Stimulated activated CD4-positive, alpha-beta T cell treated with anti-CD3 and anti-CD28 coated beads, TNF-alpha, amount 100 ng/mL, for 48 hours (primary cell): Measurements from ENCODE around the gene FAM20B.
"Not testable (repeated sequence)": the region's sequence is repeated elsewhere in the genome, so short reads cannot be mapped to it uniquely, and the experiment has no call there.

ENCODE experiments used
- DNase-seq, 3 donors: peaks; one replicate each; pipeline ENCODE4 v3.0.0-alpha.2; 2020; ENCODE audit warnings: low read depth in 3 of 3

Gene FAM20B

GRCh38 chr1:179023946-179024650 is 1.6 kb upstream of the FAM20B start:
- no peak for DNase-seq

GRCh38 chr1:179025975-179026812 is 500 bp downstream of the FAM20B start:
- DNase-seq = peak; percentile 50 to 59 (median 53)

DNA sequence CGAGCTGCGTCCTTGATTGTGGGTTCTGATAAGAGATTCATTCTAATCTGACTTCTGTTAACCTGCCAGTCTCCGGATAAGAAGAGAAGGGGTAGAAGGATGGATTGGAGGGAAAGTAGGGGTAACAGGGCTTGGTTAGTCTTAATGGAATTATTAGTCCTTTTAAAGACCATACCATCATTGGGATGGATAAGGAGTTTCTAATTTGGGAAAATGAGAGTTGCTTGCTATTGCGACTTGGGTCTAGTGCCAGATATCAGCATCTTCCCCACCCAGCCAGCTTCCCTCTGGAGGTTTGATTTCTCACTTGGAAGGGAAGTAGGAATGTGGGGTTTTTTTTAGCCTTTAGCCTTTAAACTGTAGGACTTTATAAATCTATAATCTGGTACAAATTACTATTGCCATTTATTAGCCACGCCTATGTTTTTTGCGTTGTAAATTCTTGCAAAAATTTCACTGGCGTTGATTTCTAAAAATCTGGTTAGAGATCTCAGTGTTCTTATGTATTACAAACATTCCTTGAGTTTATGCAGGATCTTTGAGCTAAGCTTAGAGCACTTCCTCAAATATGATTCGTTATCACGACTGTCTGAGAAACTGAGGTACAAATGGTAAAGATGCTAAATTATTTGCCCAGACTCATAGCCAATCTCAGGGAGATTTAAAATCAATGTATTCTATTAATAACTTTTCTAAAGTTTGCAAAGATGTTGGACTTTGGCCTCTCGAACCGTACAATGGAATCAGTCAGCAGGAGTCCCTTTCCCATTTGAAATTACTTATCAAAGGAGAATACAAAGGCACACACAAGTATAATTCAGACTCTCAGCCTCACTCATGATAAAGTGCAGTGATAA is 1.3 kb downstream of the FAM20B start:
- no peak for DNase-seq

GRCh38 chr1:179029321-179029759 is 3.6 kb downstream of the FAM20B start:
- DNase-seq = no peak

DNA sequence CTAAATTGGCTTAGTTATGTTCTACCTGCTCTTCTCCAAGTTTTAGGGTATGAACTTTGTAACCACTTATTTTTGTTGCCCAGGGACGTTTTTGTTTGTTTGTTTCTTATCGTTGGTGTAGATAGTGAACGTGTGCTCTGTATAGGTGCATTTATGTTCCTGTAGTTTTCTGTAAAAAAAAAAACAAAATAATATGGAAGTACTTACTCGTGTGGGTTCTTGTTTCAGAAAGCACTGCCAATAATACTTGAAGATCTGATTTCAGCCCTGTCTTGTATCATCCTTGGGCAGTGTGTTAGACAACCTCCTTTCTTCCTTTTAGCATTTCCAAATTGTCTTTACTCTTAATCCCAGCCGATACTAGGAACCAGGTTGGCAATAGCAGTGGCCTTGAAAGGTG is 4.4 kb downstream of the FAM20B start:
- DNase-seq = no peak

DNA sequence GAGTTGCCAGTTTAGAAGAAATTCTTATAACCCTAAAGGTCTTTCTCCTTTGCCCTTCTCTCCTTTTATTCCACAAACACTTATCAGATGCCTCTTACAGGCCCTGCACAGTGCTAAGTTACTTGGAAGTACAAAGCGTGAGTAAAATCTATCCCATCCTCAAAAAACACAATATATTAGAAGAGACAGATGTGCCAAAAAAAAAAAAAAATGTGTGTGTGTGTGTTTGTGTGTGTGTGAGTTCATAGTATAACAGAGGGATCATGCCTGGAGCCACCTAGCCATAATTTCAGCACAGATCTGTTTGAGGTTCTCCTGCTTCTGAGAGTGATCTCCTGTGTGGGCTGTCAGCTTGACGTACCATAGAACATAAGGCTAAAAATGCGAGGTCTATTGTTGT is 5.0 kb downstream of the FAM20B start:
- DNase-seq = no peak

DNA sequence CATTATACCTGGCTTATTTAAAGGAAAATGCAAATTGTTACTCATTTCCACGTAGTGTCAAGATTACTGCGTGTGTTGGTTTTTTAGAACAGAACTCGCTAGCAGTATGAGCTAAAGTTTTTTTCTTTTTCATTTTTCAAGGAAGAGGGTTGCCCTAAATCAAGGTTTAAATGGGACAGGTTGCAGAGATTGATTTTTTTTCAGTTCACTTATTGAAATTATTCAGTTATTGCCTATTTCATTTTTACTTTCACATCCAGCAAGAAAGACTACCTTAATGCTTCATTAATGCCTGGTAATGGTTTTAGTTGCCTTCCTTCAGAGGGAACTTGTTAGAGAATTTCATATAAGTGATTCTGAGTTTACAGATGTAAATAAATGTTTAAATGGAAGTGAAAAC is 5.6 kb downstream of the FAM20B start:
- DNase-seq = no peak

- no peak for DNase-seq
These were observed 6.3 kb downstream of the FAM20B start for GRCh38 chr1:179031855-179032513.

GRCh38 chr1:179034720-179035119 is 9.0 kb downstream of the FAM20B start:
- no peak for DNase-seq

- peak in 1 of 3 donors; percentile 4 for DNase-seq
These were observed 11.3 kb downstream of the FAM20B start for GRCh38 chr1:179036844-179037465.

GRCh38 chr1:179038528-179039281 is 13.0 kb downstream of the FAM20B start:
- no peak for DNase-seq

DNA sequence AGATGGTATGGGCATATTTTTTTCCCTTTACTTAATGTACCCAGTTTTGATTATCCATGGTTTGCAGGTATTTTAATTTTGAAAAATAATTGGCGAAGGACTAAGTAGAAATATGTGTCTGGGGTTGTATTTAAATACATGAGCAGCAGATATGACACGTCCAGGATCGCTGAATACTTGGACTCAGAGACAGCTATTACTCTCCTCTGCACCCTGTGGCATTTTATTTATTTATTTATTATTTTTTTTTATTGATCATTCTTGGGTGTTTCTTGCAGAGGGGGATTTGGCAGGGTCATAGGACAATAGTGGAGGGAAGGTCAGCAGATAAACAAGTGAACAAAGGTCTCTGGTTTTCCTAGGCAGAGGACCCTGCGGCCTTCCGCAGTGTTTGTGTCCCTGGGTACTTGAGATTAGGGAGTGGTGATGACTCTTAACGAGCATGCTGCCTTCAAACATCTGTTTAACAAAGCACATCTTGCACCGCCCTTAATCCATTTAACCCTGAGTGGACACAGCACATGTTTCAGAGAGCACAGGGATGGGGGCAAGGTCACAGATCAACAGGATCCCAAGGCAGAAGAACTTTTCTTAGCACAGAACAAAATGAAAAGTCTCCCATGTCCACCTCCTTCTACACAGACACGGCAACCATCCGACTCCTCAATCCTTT is 13.9 kb downstream of the FAM20B start:
- not testable (repeated sequence) for DNase-seq

GRCh38 chr1:179040175-179040551 is 14.5 kb downstream of the FAM20B start:
- not testable (repeated sequence) for DNase-seq

- DNase-seq = no peak
These were observed 16.4 kb downstream of the FAM20B start for GRCh38 chr1:179042087-179042486.

GRCh38 chr1:179042700-179043099 is 17.0 kb downstream of the FAM20B start:
- no peak for DNase-seq

DNA sequence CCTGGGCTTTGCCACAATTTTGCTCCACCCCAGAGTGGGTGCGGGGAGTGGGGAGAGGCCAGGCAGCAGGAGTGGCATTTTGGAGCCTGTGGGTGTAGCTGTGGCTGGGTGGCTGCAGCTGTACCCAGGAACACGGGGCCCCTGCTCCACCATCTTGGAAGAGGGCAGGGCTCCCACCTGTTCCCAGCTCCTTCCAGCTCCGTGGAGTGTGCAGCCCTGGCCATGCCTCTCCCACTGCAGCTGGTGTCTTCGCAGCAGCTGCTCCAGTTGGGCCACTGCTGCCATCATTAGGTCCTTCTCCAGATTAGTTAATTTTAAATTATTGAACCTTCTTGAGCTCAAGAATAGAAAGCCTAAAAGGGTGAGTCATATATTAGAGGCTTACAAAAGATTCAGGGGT is 17.6 kb downstream of the FAM20B start:
- DNase-seq = no peak

DNA sequence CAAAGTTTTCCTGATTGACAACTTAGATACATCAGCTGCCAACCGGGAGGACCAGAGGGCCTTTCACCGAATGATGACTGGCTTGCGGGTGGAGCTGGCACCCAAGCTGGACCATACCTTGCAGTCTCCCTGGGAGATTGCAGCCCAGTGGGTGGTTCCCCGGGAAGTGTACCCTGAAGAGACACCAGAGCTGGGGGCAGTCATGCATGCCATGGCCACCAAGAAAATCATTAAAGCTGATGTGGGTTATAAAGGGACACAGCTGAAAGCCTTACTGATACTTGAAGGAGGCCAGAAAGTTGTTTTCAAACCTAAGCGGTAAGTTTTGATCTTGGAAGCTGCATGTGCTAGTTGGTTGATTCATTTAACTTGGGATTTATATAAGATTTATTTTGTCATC is 18.2 kb downstream of the FAM20B start:
- no peak for DNase-seq

- DNase-seq = no peak
These were observed 21.3 kb downstream of the FAM20B start for GRCh38 chr1:179046808-179047635.

- DNase-seq = no peak
These were observed 21.9 kb downstream of the FAM20B start for GRCh38 chr1:179047636-179047997.
